ENCODE data around the gene DUSP14.

DUSP14 gene

GRCh38 chr17:37462492-37462891 lies 27.2 kb upstream of the DUSP14 start:
- FAIRE-seq (no peak), DNase-seq (ENCODE audit: insufficient read length, low spot score) (no peak)
- TF ChIP-seq PAX5 (IDR thresholded peaks at IDR 0.05; ENCODE audit: insufficient read depth, low read length, severe bottlenecking) = no peak
- no peak for TF ChIP-seq SPI1 (IDR thresholded peaks at IDR 0.05; ENCODE audit: low read depth, low read length)
- no peak for TF ChIP-seq POLR2A (IDR thresholded peaks at IDR 0.05; ENCODE audit: low read depth, low read length)
- no peak for TF ChIP-seq POU2F2 (IDR thresholded peaks at IDR 0.05; ENCODE audit: low read depth, low read length)
- TF ChIP-seq TAF1 (IDR thresholded peaks at IDR 0.05; ENCODE audit: low read depth, low read length) = no peak
- TF ChIP-seq POLR2AphosphoS5 (IDR thresholded peaks at IDR 0.05; ENCODE audit: low read depth, low read length) = no peak

- no peak for FAIRE-seq
- TF ChIP-seq POLR2AphosphoS5 (IDR thresholded peaks at IDR 0.05; ENCODE audit: low read depth, low read length) = no peak
- TF ChIP-seq PAX5 (IDR thresholded peaks at IDR 0.05; ENCODE audit: insufficient read depth, low read length, severe bottlenecking) = no peak
- TF ChIP-seq SPI1 (IDR thresholded peaks at IDR 0.05; ENCODE audit: low read depth, low read length) = no peak
- TF ChIP-seq TAF1 (IDR thresholded peaks at IDR 0.05; ENCODE audit: low read depth, low read length) = no peak
- no peak for DNase-seq (ENCODE audit: insufficient read length, low spot score)
Measured at GRCh38 chr17:37463039-37463438, 26.7 kb upstream of the DUSP14 start.

GRCh38 chr17:37465069-37465616 lies 24.5 kb upstream of the DUSP14 start:
- TF ChIP-seq POLR2A (IDR thresholded peaks at IDR 0.05; ENCODE audit: low read depth, low read length) (no peak), SPI1 (IDR thresholded peaks at IDR 0.05; ENCODE audit: low read depth, low read length) (no peak), POLR2AphosphoS5 (IDR thresholded peaks at IDR 0.05; ENCODE audit: low read depth, low read length) (no peak), TAF1 (IDR thresholded peaks at IDR 0.05; ENCODE audit: low read depth, low read length) (no peak), POU2F2 (IDR thresholded peaks at IDR 0.05; ENCODE audit: low read depth, low read length) (no peak), PAX5 (IDR thresholded peaks at IDR 0.05; ENCODE audit: insufficient read depth, low read length, severe bottlenecking) (no peak)
- DNase-seq (ENCODE audit: insufficient read length, low spot score) (no peak), FAIRE-seq (no peak)

- TF ChIP-seq POLR2AphosphoS5 (IDR thresholded peaks at IDR 0.05; ENCODE audit: low read depth, low read length) = no peak
- no peak for TF ChIP-seq SPI1 (IDR thresholded peaks at IDR 0.05; ENCODE audit: low read depth, low read length)
- TF ChIP-seq POU2F2 (IDR thresholded peaks at IDR 0.05; ENCODE audit: low read depth, low read length) = no peak
- no peak for TF ChIP-seq TAF1 (IDR thresholded peaks at IDR 0.05; ENCODE audit: low read depth, low read length)
- TF ChIP-seq PAX5 (IDR thresholded peaks at IDR 0.05; ENCODE audit: insufficient read depth, low read length, severe bottlenecking) = no peak
- no peak for TF ChIP-seq POLR2A (IDR thresholded peaks at IDR 0.05; ENCODE audit: low read depth, low read length)
- FAIRE-seq = no peak
Measured at GRCh38 chr17:37466471-37466870, 23.2 kb upstream of the DUSP14 start.

GRCh38 chr17:37470181-37470580 lies 19.5 kb upstream of the DUSP14 start:
- no peak for TF ChIP-seq POLR2A (IDR thresholded peaks at IDR 0.05; ENCODE audit: low read depth, low read length)
- TF ChIP-seq SPI1 (IDR thresholded peaks at IDR 0.05; ENCODE audit: low read depth, low read length) = no peak
- TF ChIP-seq POU2F2 (IDR thresholded peaks at IDR 0.05; ENCODE audit: low read depth, low read length) = no peak
- no peak for TF ChIP-seq PAX5 (IDR thresholded peaks at IDR 0.05; ENCODE audit: insufficient read depth, low read length, severe bottlenecking)
- TF ChIP-seq POLR2AphosphoS5 (IDR thresholded peaks at IDR 0.05; ENCODE audit: low read depth, low read length) = no peak
- TF ChIP-seq TAF1 (IDR thresholded peaks at IDR 0.05; ENCODE audit: low read depth, low read length) = no peak
- FAIRE-seq = no peak
- DNase-seq (ENCODE audit: insufficient read length, low spot score) = no peak

More at GRCh38 chr17:37466471-37466870, 23.2 kb upstream of the DUSP14 start:
- no peak for DNase-seq (ENCODE audit: insufficient read length, low spot score)

GRCh38 chr17:37475731-37476420 lies 13.8 kb upstream of the DUSP14 start:
- no peak for DNase-seq (ENCODE audit: insufficient read length, low spot score)
- TF ChIP-seq POLR2A (IDR thresholded peaks at IDR 0.05; ENCODE audit: low read depth, low read length) = no peak
- TF ChIP-seq POU2F2 (IDR thresholded peaks at IDR 0.05; ENCODE audit: low read depth, low read length) = no peak
- TF ChIP-seq SPI1 (IDR thresholded peaks at IDR 0.05; ENCODE audit: low read depth, low read length) = 0 out of 2 replicates have a peak, but pooled peaks have one; percentile 22
- no peak for TF ChIP-seq POLR2AphosphoS5 (IDR thresholded peaks at IDR 0.05; ENCODE audit: low read depth, low read length)
- no peak for FAIRE-seq

GRCh38 chr17:37476431-37477120 lies 13.1 kb upstream of the DUSP14 start:
- FAIRE-seq (no peak), DNase-seq (ENCODE audit: insufficient read length, low spot score) (no peak)
- TF ChIP-seq PAX5 (IDR thresholded peaks at IDR 0.05; ENCODE audit: insufficient read depth, low read length, severe bottlenecking) (no peak), SPI1 (IDR thresholded peaks at IDR 0.05; ENCODE audit: low read depth, low read length) (no peak), POU2F2 (IDR thresholded peaks at IDR 0.05; ENCODE audit: low read depth, low read length) (no peak), TAF1 (IDR thresholded peaks at IDR 0.05; ENCODE audit: low read depth, low read length) (no peak), POLR2AphosphoS5 (IDR thresholded peaks at IDR 0.05; ENCODE audit: low read depth, low read length) (no peak), POLR2A (IDR thresholded peaks at IDR 0.05; ENCODE audit: low read depth, low read length) (no peak)

GRCh38 chr17:37478187-37478586 lies 11.5 kb upstream of the DUSP14 start:
- no peak for FAIRE-seq
- no peak for DNase-seq (ENCODE audit: insufficient read length, low spot score)
- no peak for TF ChIP-seq SPI1 (IDR thresholded peaks at IDR 0.05; ENCODE audit: low read depth, low read length)
- no peak for TF ChIP-seq POLR2AphosphoS5 (IDR thresholded peaks at IDR 0.05; ENCODE audit: low read depth, low read length)
- TF ChIP-seq POU2F2 (IDR thresholded peaks at IDR 0.05; ENCODE audit: low read depth, low read length) = no peak
- no peak for TF ChIP-seq POLR2A (IDR thresholded peaks at IDR 0.05; ENCODE audit: low read depth, low read length)
- TF ChIP-seq TAF1 (IDR thresholded peaks at IDR 0.05; ENCODE audit: low read depth, low read length) = no peak
- TF ChIP-seq PAX5 (IDR thresholded peaks at IDR 0.05; ENCODE audit: insufficient read depth, low read length, severe bottlenecking) = no peak

- TF ChIP-seq PAX5 (IDR thresholded peaks at IDR 0.05; ENCODE audit: insufficient read depth, low read length, severe bottlenecking) (no peak), TAF1 (IDR thresholded peaks at IDR 0.05; ENCODE audit: low read depth, low read length) (no peak), SPI1 (IDR thresholded peaks at IDR 0.05; ENCODE audit: low read depth, low read length) (no peak)
- DNase-seq (ENCODE audit: insufficient read length, low spot score) = no peak
- no peak for FAIRE-seq
Measured at GRCh38 chr17:37479025-37479424, 10.7 kb upstream of the DUSP14 start.
